GM12873 (cell line): ENCODE results near the gene PUM1.

Experiments
- TF ChIP-seq, protein P1 (sequence below): IDR thresholded peaks from 2 replicates; pipeline ENCODE4 v1.5.1; 2012; ENCODE audit warnings: low read depth, mild to moderate bottlenecking, moderate library complexity, low read length, control low read depth; ENCODE audit not compliant: insufficient read depth; ENCODE audit errors: missing control alignments

Gene PUM1

DNA sequence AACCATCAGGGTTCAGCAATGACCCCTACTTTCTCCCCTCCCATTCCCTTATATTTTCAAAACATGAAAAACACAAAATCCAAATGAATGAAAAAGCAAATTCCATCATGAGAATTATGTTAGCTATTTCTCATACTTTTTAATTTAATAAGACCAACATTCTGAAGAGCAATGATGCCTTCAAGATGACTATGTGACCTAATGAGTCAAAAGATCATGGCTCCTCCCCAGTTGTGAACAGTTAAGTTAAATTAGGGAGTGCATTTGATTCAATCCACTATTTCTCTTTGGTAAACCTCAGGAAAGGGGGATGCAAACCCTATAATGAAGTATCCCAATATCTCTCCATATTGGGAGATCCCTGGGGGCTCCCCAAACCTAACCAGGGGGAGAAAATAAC, 36.5 kb downstream of the PUM1 start:
- TF ChIP-seq, protein P1, sequence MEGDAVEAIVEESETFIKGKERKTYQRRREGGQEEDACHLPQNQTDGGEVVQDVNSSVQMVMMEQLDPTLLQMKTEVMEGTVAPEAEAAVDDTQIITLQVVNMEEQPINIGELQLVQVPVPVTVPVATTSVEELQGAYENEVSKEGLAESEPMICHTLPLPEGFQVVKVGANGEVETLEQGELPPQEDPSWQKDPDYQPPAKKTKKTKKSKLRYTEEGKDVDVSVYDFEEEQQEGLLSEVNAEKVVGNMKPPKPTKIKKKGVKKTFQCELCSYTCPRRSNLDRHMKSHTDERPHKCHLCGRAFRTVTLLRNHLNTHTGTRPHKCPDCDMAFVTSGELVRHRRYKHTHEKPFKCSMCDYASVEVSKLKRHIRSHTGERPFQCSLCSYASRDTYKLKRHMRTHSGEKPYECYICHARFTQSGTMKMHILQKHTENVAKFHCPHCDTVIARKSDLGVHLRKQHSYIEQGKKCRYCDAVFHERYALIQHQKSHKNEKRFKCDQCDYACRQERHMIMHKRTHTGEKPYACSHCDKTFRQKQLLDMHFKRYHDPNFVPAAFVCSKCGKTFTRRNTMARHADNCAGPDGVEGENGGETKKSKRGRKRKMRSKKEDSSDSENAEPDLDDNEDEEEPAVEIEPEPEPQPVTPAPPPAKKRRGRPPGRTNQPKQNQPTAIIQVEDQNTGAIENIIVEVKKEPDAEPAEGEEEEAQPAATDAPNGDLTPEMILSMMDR: no peak

GRCh38 chr1:31027693-31028526, 37.6 kb downstream of the PUM1 start:
- TF ChIP-seq, protein P1: no peak

DNA sequence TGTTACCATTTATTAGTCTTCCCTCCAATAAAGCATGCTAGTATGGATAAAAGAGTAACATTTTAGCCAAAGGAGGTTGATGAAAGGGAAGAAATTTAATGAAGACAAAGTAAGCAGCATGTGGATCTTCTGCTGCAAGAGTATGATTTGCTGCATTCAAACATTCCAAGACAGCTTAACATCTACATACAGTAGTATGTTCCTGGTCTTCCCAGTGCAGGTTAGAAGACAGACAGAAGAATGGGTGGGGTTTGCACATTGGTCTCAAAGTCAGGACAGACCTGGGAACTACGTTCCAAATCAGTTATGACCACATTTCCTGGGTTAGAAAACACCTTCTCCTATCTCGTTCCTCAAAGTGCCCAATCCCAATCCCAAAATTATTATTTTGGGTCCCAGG, 43.3 kb downstream of the PUM1 start:
- TF ChIP-seq, protein P1: no peak

- TF ChIP-seq, protein P1: no peak
These were observed 45.3 kb downstream of the PUM1 start for GRCh38 chr1:31020007-31020790.

DNA sequence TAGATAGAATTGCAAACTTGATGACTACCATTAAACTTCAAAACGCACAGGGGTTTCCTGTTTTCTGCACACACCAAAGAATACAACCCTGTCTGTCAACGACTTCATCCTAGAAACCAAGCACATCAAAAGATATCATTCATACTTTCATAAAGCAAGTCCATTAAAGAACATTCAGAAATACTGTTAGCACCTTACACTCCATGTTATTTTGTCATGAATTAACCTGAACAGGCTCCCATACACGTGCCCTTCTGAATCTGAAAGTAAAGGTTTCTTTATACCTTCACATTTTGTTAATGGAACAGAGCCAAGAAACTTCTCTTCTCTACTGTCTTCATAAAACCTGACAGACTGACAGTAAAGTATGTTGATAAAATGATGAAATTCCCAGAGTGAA, 46.1 kb downstream of the PUM1 start:
- TF ChIP-seq, protein P1: no peak

DNA sequence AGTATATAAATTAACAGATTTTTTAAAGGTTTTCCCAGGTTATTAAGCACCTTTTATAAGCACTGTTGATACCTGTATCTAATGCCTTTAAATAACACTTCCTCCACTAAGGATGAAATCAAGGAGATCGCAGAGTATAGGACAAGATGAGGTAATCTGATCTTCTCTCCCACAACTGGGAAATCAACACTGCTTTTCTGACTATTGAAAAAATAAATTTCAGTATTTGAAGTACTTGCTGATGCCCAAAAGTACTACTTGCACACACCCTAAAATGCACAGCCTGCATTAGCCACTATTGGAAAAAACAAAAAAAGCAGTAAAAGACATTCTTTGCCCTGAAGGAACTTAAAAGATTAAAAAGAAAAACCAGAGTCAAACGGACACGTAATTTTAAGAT, 48.6 kb downstream of the PUM1 start:
- TF ChIP-seq, protein P1: no peak

GRCh38 chr1:31013187-31013864, 52.2 kb downstream of the PUM1 start:
- TF ChIP-seq, protein P1: no peak
